Fibroblast of skin of abdomen (primary cell): ENCODE data around the gene CCL13. TPM values are rescaled to one million over a fixed set of nuclear protein-coding genes. Genes with fewer than 3 reads are reported as not detected.

Experiments
- DNase-seq: peaks from one replicate; pipeline ENCODE4 v3.0.0-alpha.2; 2013
- polyA plus RNA-seq, 2 experiments: library from polyadenylated mRNA; unstranded; fragments of 120-200 nt; gene quantifications; one replicate each; pipeline ENCODE4 v1.2.1, GENCODE V29; 2013; ENCODE audit not compliant: insufficient read length in 2 of 2

The CCL13 gene
- not detected for polyA plus RNA-seq (2013, experiment 1 of 2; ENCODE audit: insufficient read length)
- polyA plus RNA-seq (2013, experiment 2 of 2; ENCODE audit: insufficient read length), result not detected

GRCh38 chr17:34356194-34356593 lies at the start of gene CCL13:
CCL13 (plus strand) TSS chr17:34356480; CDS start chr17:34356527, 47 bp downstream.
- no peak for DNase-seq

- peak; percentile 37 for DNase-seq
Observed at GRCh38 chr17:34307110-34307509, 49.2 kb upstream of the CCL13 start.

- DNase-seq, result no peak
Observed at GRCh38 chr17:34308371-34308770, 47.9 kb upstream of the CCL13 start.

GRCh38 chr17:34311291-34311690 lies 45.0 kb upstream of the CCL13 start:
- DNase-seq, result no peak

- DNase-seq, result peak; percentile 81
Observed at GRCh38 chr17:34312080-34312479, 44.2 kb upstream of the CCL13 start.

GRCh38 chr17:34313164-34313563 lies 43.1 kb upstream of the CCL13 start:
- DNase-seq, result peak; percentile 54

GRCh38 chr17:34314279-34314678 lies 42.0 kb upstream of the CCL13 start:
- DNase-seq, result peak; percentile 37

- DNase-seq, result no peak
Observed at GRCh38 chr17:34318474-34318873, 37.8 kb upstream of the CCL13 start.

- DNase-seq, result no peak
Observed at GRCh38 chr17:34319039-34319483, 37.2 kb upstream of the CCL13 start, which contains the start of gene CCL8. CCL8 (plus strand) TSS chr17:34319435; CDS start chr17:34319502, 67 bp downstream.

- no peak for DNase-seq
Observed at GRCh38 chr17:34321964-34322363, 34.3 kb upstream of the CCL13 start.

- DNase-seq, result peak; percentile 17
Observed at GRCh38 chr17:34327580-34327979, 28.7 kb upstream of the CCL13 start.

- DNase-seq, result no peak
Observed at GRCh38 chr17:34337701-34338100, 18.6 kb upstream of the CCL13 start.

- DNase-seq, result no peak
Observed at GRCh38 chr17:34339138-34339770, 17.0 kb upstream of the CCL13 start.

GRCh38 chr17:34341916-34342315 lies 14.4 kb upstream of the CCL13 start:
- DNase-seq, result no peak

- no peak for DNase-seq
Observed at GRCh38 chr17:34347063-34347462, 9.2 kb upstream of the CCL13 start.

- no peak for DNase-seq
Observed at GRCh38 chr17:34349751-34350150, 6.5 kb upstream of the CCL13 start.

GRCh38 chr17:34351096-34351495 lies 5.2 kb upstream of the CCL13 start:
- no peak for DNase-seq

- DNase-seq, result no peak
Observed at GRCh38 chr17:34352191-34352590, 4.1 kb upstream of the CCL13 start.

- peak; percentile 8 for DNase-seq
Observed at GRCh38 chr17:34354637-34355036, 1.6 kb upstream of the CCL13 start.

- DNase-seq, result no peak
Observed at GRCh38 chr17:34357398-34357797, 1.1 kb downstream of the CCL13 start.

- no peak for DNase-seq
Observed at GRCh38 chr17:34358631-34359030, 2.4 kb downstream of the CCL13 start.

- no peak for DNase-seq
Observed at GRCh38 chr17:34360601-34361270, 4.5 kb downstream of the CCL13 start.

- peak; percentile 79 for DNase-seq
Observed at GRCh38 chr17:34361478-34362061, 5.3 kb downstream of the CCL13 start.
